22Rv1 (cell line): Measurements from ENCODE around the gene CD247.

ENCODE experiments used
- H3K27ac ChIP-seq: fragments of 450-650 bp; 2 replicates; pipeline ENCODE4 v1.5.1; 2017
- CTCF ChIP-seq: fragments of 450-650 bp; IDR thresholded peaks from 2 replicates; pipeline ENCODE4 v1.5.1; 2017; ENCODE audit warnings: mild to moderate bottlenecking
- ZFX ChIP-seq: fragments of 450-650 bp; IDR thresholded peaks from 2 replicates; pipeline ENCODE4 v1.6.1; 2017; ENCODE audit warnings: antibody characterized with exemption, borderline replicate concordance

The CD247 gene

GRCh38 chr1:167486090-167486824 lies 32.1 kb downstream of the CD247 start:
- TF ChIP-seq ZFX (no peak), CTCF (no peak)
- no peak overlapping the region for H3K27ac ChIP-seq

- no peak overlapping the region for H3K27ac ChIP-seq
- no peak for TF ChIP-seq ZFX
- no peak for TF ChIP-seq CTCF
Measured at GRCh38 chr1:167484726-167485502, 33.4 kb downstream of the CD247 start.

GRCh38 chr1:167483790-167484189 lies 34.5 kb downstream of the CD247 start:
- TF ChIP-seq CTCF (no peak), ZFX (no peak)
- no peak overlapping the region for H3K27ac ChIP-seq

- H3K27ac ChIP-seq, result no peak overlapping the region
- TF ChIP-seq ZFX (no peak), CTCF (no peak)
Measured at GRCh38 chr1:167482184-167482583, 36.1 kb downstream of the CD247 start.

- TF ChIP-seq ZFX (no peak), CTCF (no peak)
- no peak overlapping the region for H3K27ac ChIP-seq
Measured at GRCh38 chr1:167479331-167479979, 38.9 kb downstream of the CD247 start.

GRCh38 chr1:167477986-167478385 lies 40.3 kb downstream of the CD247 start:
- H3K27ac ChIP-seq, result no peak overlapping the region
- TF ChIP-seq CTCF (no peak), ZFX (no peak)

GRCh38 chr1:167476061-167476460 lies 42.3 kb downstream of the CD247 start:
- no peak overlapping the region for H3K27ac ChIP-seq
- TF ChIP-seq CTCF (no peak), ZFX (no peak)
